ACC112 (cell line): ENCODE results near the gene AZU1.

Experiments
- H2AFZ ChIP-seq: fragments of 200-600 bp; sonication (generic); one replicate; pipeline ENCODE4 v1.6.0; 2017; ENCODE audit warnings: antibody characterized with exemption, low read length; ENCODE audit not compliant: unreplicated experiment
- H3K27ac ChIP-seq: fragments of 200-600 bp; sonication (generic); 2 replicates; pipeline ENCODE4 v1.5.1; 2014; ENCODE audit warnings: low read depth, mild to moderate bottlenecking, antibody characterized with exemption, low read length, moderate library complexity
- H3K27me3 ChIP-seq: fragments of 200-600 bp; sonication (generic); 2 replicates; pipeline ENCODE4 v1.6.1; 2014; ENCODE audit warnings: mild to moderate bottlenecking, antibody characterized with exemption, low read length, moderate library complexity, mixed read lengths; ENCODE audit not compliant: insufficient read depth
- H3K36me3 ChIP-seq: fragments of 200-600 bp; sonication (generic); 2 replicates; pipeline ENCODE4 v1.6.1; 2016; ENCODE audit warnings: mild to moderate bottlenecking, antibody characterized with exemption, low read length, moderate library complexity, mixed read lengths; ENCODE audit not compliant: insufficient read depth
- H3K4me1 ChIP-seq: fragments of 200-600 bp; sonication (generic); one replicate; pipeline ENCODE4 v1.6.1; 2016; ENCODE audit warnings: low read length, mixed read lengths; ENCODE audit not compliant: insufficient read depth, unreplicated experiment, control insufficient read depth
- H3K4me3 ChIP-seq: fragments of 200-600 bp; sonication (generic); 2 replicates; pipeline ENCODE4 v1.5.1; 2014; ENCODE audit warnings: mild to moderate bottlenecking, low read depth, low read length
- H3K79me2 ChIP-seq: fragments of 200-600 bp; sonication (generic); one replicate; pipeline ENCODE4 v1.6.0; 2016; ENCODE audit warnings: low read length; ENCODE audit not compliant: control insufficient read depth, unreplicated experiment, insufficient read depth

Gene AZU1

GRCh38 chr19:804419-805165 is 23.0 kb upstream of the AZU1 start:
- no peak overlapping the region for H3K4me3 ChIP-seq
- H3K4me1 ChIP-seq = peaks cover 30% of the 10 kb centered on the region
- H3K27ac ChIP-seq = no peak overlapping the region
- H3K36me3 ChIP-seq = peaks cover 30% of the 10 kb centered on the region
- no peaks in the 10 kb centered on the region for H3K27me3 ChIP-seq
- H3K79me2 ChIP-seq = peaks cover 85% of the 10 kb centered on the region
- no peak overlapping the region for H2AFZ ChIP-seq

- Histone ChIP-seq H2AFZ (no peak overlapping the region), H3K36me3 (peaks cover 28% of the 10 kb centered on the region), H3K79me2 (peaks cover 80% of the 10 kb centered on the region), H3K4me1 (peaks cover 24% of the 10 kb centered on the region), H3K27ac (no peak overlapping the region), H3K4me3 (no peak overlapping the region), H3K27me3 (no peaks in the 10 kb centered on the region)
These were observed 22.5 kb upstream of the AZU1 start for GRCh38 chr19:805166-805551.

GRCh38 chr19:805600-806550 is 21.8 kb upstream of the AZU1 start:
- Histone ChIP-seq H3K36me3 (peaks cover 32% of the 10 kb centered on the region), H3K79me2 (peaks cover 73% of the 10 kb centered on the region), H2AFZ (no peak overlapping the region), H3K4me1 (peaks cover 17% of the 10 kb centered on the region), H3K4me3 (no peak overlapping the region), H3K27ac (no peak overlapping the region), H3K27me3 (no peaks in the 10 kb centered on the region)

GRCh38 chr19:806815-807421 is 20.7 kb upstream of the AZU1 start:
- Histone ChIP-seq H3K4me3 (no peak overlapping the region), H3K79me2 (peaks cover 63% of the 10 kb centered on the region), H3K36me3 (peaks cover 42% of the 10 kb centered on the region), H3K27ac (no peak overlapping the region), H3K4me1 (peaks cover 6% of the 10 kb centered on the region), H2AFZ (no peak overlapping the region), H3K27me3 (no peaks in the 10 kb centered on the region)

GRCh38 chr19:807627-808422 is 19.8 kb upstream of the AZU1 start:
- Histone ChIP-seq H3K4me3 (no peak overlapping the region), H3K36me3 (peaks cover 45% of the 10 kb centered on the region), H2AFZ (no peak overlapping the region), H3K4me1 (no peaks in the 10 kb centered on the region), H3K27me3 (no peaks in the 10 kb centered on the region), H3K79me2 (peaks cover 54% of the 10 kb centered on the region), H3K27ac (no peak overlapping the region)

- Histone ChIP-seq H3K36me3 (peaks cover 42% of the 10 kb centered on the region), H3K27me3 (no peaks in the 10 kb centered on the region), H3K79me2 (peaks cover 48% of the 10 kb centered on the region), H3K4me1 (no peaks in the 10 kb centered on the region), H3K27ac (no peak overlapping the region), H3K4me3 (no peak overlapping the region), H2AFZ (no peak overlapping the region)
These were observed 19.2 kb upstream of the AZU1 start for GRCh38 chr19:808423-808775.

- Histone ChIP-seq H3K79me2 (peaks cover 29% of the 10 kb centered on the region), H3K4me3 (no peak overlapping the region), H2AFZ (no peak overlapping the region), H3K4me1 (no peaks in the 10 kb centered on the region), H3K27ac (no peak overlapping the region), H3K27me3 (no peaks in the 10 kb centered on the region), H3K36me3 (peaks cover 29% of the 10 kb centered on the region)
These were observed 17.4 kb upstream of the AZU1 start for GRCh38 chr19:810077-810855.

GRCh38 chr19:810883-811489 is 16.7 kb upstream of the AZU1 start:
- Histone ChIP-seq H2AFZ (no peak overlapping the region), H3K79me2 (peaks cover 22% of the 10 kb centered on the region), H3K4me1 (no peaks in the 10 kb centered on the region), H3K36me3 (peaks cover 29% of the 10 kb centered on the region), H3K27me3 (no peaks in the 10 kb centered on the region), H3K4me3 (no peak overlapping the region), H3K27ac (no peak overlapping the region)

- Histone ChIP-seq H3K79me2 (peaks cover 17% of the 10 kb centered on the region), H3K27me3 (no peaks in the 10 kb centered on the region), H3K4me1 (no peaks in the 10 kb centered on the region), H2AFZ (no peak overlapping the region), H3K27ac (no peak overlapping the region), H3K36me3 (peaks cover 29% of the 10 kb centered on the region), H3K4me3 (no peak overlapping the region)
These were observed 16.1 kb upstream of the AZU1 start for GRCh38 chr19:811506-812048.
